CD4-positive, alpha-beta T cell (primary cell): ENCODE results near the gene PPDPF. TPM values are rescaled to one million over a fixed set of nuclear protein-coding genes. Genes with fewer than 3 reads are reported as not detected.

Experiments used
- ATAC-seq: fragments of 200-7000 bp; cut with Tn5 transposase; one replicate; pipeline ENCODE4 v1.10.0; 2022; ENCODE audit warnings: mild to moderate bottlenecking; ENCODE audit not compliant: poor library complexity
- CTCF ChIA-PET: fragments of 350-600 bp; sonication (Branson Sonifier 250); formaldehyde crosslinking; loops from one replicate; lab custom pipeline; 2021; ENCODE audit warnings: antibody characterized with exemption, inconsistent platforms; lab: Charles Lee
- POLR2A ChIA-PET: fragments of 350-600 bp; sonication (Branson Sonifier 250); formaldehyde crosslinking; loops from one replicate; lab custom pipeline; 2021; ENCODE audit warnings: antibody characterized with exemption, inconsistent platforms; lab: Charles Lee
- DNase-seq, 14 experiments: peaks; one replicate each; pipeline ENCODE4 v3.0.0-alpha.2; 2013 to 2020; ENCODE audit warnings: mixed read lengths in 2 of 14
- H3K27ac ChIP-seq, 2 donors: one replicate each; pipeline versions ENCODE4 v1.5.1 to v1.7.0; 2013; ENCODE audit warnings: low read length in 2 of 2, low read depth in 1 of 2, mild to moderate bottlenecking in 1 of 2
- H3K27me3 ChIP-seq, 2 experiments: 1 replicate in 1 of 2; 2 replicates in 1 of 2; pipeline versions ENCODE4 v1.6.1 to v1.7.0; 2013; ENCODE audit warnings: low read length in 2 of 2, control low read depth in 1 of 2, mild to moderate bottlenecking in 1 of 2, moderate library complexity in 1 of 2; ENCODE audit not compliant: insufficient read depth in 2 of 2, control insufficient read depth in 1 of 2
- H3K36me3 ChIP-seq: one replicate; pipeline ENCODE4 v1.6.1; 2013; ENCODE audit warnings: low read length, control low read depth; ENCODE audit not compliant: insufficient read depth
- H3K4me1 ChIP-seq: one replicate; pipeline ENCODE4 v1.6.1; 2013; ENCODE audit warnings: low read length, control low read depth; ENCODE audit not compliant: insufficient read depth
- H3K4me3 ChIP-seq: one replicate; pipeline ENCODE4 v1.5.1; 2013; ENCODE audit warnings: mild to moderate bottlenecking, low read length, moderate library complexity
- H3K9me3 ChIP-seq, 2 experiments: 1 replicate in 1 of 2; 2 replicates in 1 of 2; pipeline versions ENCODE4 v1.6.1 to v1.7.0; 2013; ENCODE audit warnings: low read length in 2 of 2, mild to moderate bottlenecking in 2 of 2, control low read depth in 1 of 2, moderate library complexity in 1 of 2; ENCODE audit not compliant: control insufficient read depth in 1 of 2, insufficient read depth in 1 of 2
- H3K27ac Mint-ChIP-seq: one replicate; pipeline ENCODE4 v1.8.0; 2020; ENCODE audit warnings: mixed read lengths
- H3K27me3 Mint-ChIP-seq: one replicate; pipeline ENCODE4 v1.8.0; 2021; ENCODE audit warnings: mixed read lengths
- H3K36me3 Mint-ChIP-seq: one replicate; pipeline ENCODE4 v1.8.0; 2021; ENCODE audit warnings: low read depth, mixed read lengths
- H3K4me1 Mint-ChIP-seq: one replicate; pipeline ENCODE4 v1.8.0; 2021; ENCODE audit warnings: low read depth, mixed read lengths
- H3K4me3 Mint-ChIP-seq: one replicate; pipeline ENCODE4 v1.8.0; 2020; ENCODE audit warnings: mild to moderate bottlenecking, mixed read lengths
- H3K9me3 Mint-ChIP-seq: one replicate; pipeline ENCODE4 v1.8.0; 2020; ENCODE audit warnings: mixed read lengths
- CTCF ChIP-seq: fragments of 200-600 bp; IDR thresholded peaks from one replicate; pipeline ENCODE4 v1.8.0; 2022; ENCODE audit warnings: antibody characterized with exemption, mild to moderate bottlenecking
- intact Hi-C, 2 experiments: fragments of 100-400 bp; cut with DNase I in 1 of 2; cut with micrococcal nuclease in 1 of 2; formaldehyde crosslinking; loops; one replicate each; pipeline versions ENCODE4 v1.15.1 to v1.9.0; 2023 to 2025; cut with DNase I, micrococcal nuclease
- total RNA-seq, 174 experiments: library from RNA in 2 of 174; stranded (reverse) in 2 of 174; gene quantifications; one replicate each; pipeline ENCODE4 v1.2.3 and lab custom pipeline; 2021 to 2026

Gene PPDPF
- total RNA-seq, 2 experiments from 2014 or later, result 249 to 251 TPM

- Histone ChIP-seq H3K27me3 (no peaks in the 10 kb centered on the region), H3K4me3 (no peak overlapping the region), H3K27ac (no peak overlapping the region), H3K4me1 (peaks cover 28% of the 10 kb centered on the region), H3K9me3 (peaks cover 0 to 6% of the 10 kb centered on the region in 2 experiments), H3K36me3 (peaks cover 12% of the 10 kb centered on the region)
- ChIA-PET POLR2A (interaction anchor here (0.5 kb wide), 1 partner anchor 205 kb away, joined by 3 read pairs; no protein-coding TSS in a partner anchor), CTCF (interaction anchor here (1.3 kb wide), 1 partner anchor 21 kb away, joined by 4 read pairs; no protein-coding TSS in a partner anchor)
- Mint-ChIP-seq H3K9me3 (peaks cover 4% of the 10 kb centered on the region), H3K27me3 (peaks cover 10% of the 10 kb centered on the region), H3K4me3 (peak overlapping the region; percentile 88), H3K4me1 (peaks cover 11% of the 10 kb centered on the region), H3K36me3 (peaks cover 6% of the 10 kb centered on the region), H3K27ac (peak overlapping the region; percentile 65)
- DNase-seq (peak in 3 of 14 experiments; percentile 1 to 31 (median 6)), ATAC-seq (no peak)
- no peak for TF ChIP-seq CTCF
- intact Hi-C loops, result no loop called here
Measured at GRCh38 chr20:63517376-63518309, 2.9 kb upstream of the PPDPF start.

GRCh38 chr20:63518351-63518861 lies 2.2 kb upstream of the PPDPF start:
- no peak overlapping the region for H3K27ac Mint-ChIP-seq
- peak overlapping the region; percentile 88 for H3K4me3 Mint-ChIP-seq
- H3K27me3 Mint-ChIP-seq, result peaks cover 2% of the 10 kb centered on the region
- H3K36me3 ChIP-seq, result peaks cover 18% of the 10 kb centered on the region
- intact Hi-C loops, result no loop called here
- ChIA-PET POLR2A (no interaction called here), CTCF (interaction anchor here (1.2 to 1.3 kb wide), 2 partner anchors 21 to 22 kb away, joined by 4 read pairs; no protein-coding TSS in a partner anchor)
- peaks cover 13% of the 10 kb centered on the region for H3K4me1 Mint-ChIP-seq
- H3K9me3 ChIP-seq, result peaks cover 0 to 12% of the 10 kb centered on the region in 2 experiments
- peaks cover 12% of the 10 kb centered on the region for H3K36me3 Mint-ChIP-seq
- H3K9me3 Mint-ChIP-seq, result peaks cover 1% of the 10 kb centered on the region
- no peak overlapping the region for H3K27ac ChIP-seq
- H3K4me1 ChIP-seq, result peaks cover 29% of the 10 kb centered on the region
- DNase-seq, result peak in 3 of 14 experiments; percentile 1 to 34 (median 3)
- no peak overlapping the region for H3K4me3 ChIP-seq
- no peak for ATAC-seq
- no peaks in the 10 kb centered on the region for H3K27me3 ChIP-seq
- no peak for TF ChIP-seq CTCF

- H3K4me3 Mint-ChIP-seq, result peak overlapping the region; percentile 83
Measured at GRCh38 chr20:63518946-63519667, 1.5 kb upstream of the PPDPF start.

More at GRCh38 chr20:63518946-63519667, 1.5 kb upstream of the PPDPF start:
- Histone ChIP-seq H3K36me3 (peaks cover 23% of the 10 kb centered on the region), H3K4me3 (peak overlapping the region; percentile 64), H3K9me3 (peaks cover 0 to 19% of the 10 kb centered on the region in 2 experiments), H3K27me3 (no peaks in the 10 kb centered on the region), H3K27ac (no peak overlapping the region), H3K4me1 (peaks cover 29% of the 10 kb centered on the region)
- CTCF ChIA-PET, result interaction anchor here (1.2 to 2.4 kb wide), 2 partner anchors 18 to 23 kb away, joined by 4 to 18 read pairs; partner anchors contain the start of gene PTK6
- Mint-ChIP-seq H3K36me3 (peaks cover 19% of the 10 kb centered on the region), H3K9me3 (peaks cover 3% of the 10 kb centered on the region), H3K27me3 (no peaks in the 10 kb centered on the region), H3K27ac (peak overlapping the region; percentile 69), H3K4me1 (peaks cover 13% of the 10 kb centered on the region)
- intact Hi-C loops, result loop anchor here (1.0 kb wide), 1 partner anchor 23 kb away; no protein-coding TSS in a partner anchor
- no peak for ATAC-seq
- peak in 3 of 14 experiments; percentile 2 to 46 (median 6) for DNase-seq
- POLR2A ChIA-PET, result interaction anchor here (3.0 kb wide), 1 partner anchor 461 kb away, joined by 7 read pairs; the partner anchor contains the start of genes PRPF6 and SAMD10
- no peak for TF ChIP-seq CTCF
